Ishikawa (cell line): ENCODE results near the gene GRHPR.

ENCODE experiments used
- CEBPB ChIP-seq: IDR thresholded peaks from 2 replicates; pipeline ENCODE4 v1.6.1; 2012
- CREB1 ChIP-seq: IDR thresholded peaks from 2 replicates; pipeline ENCODE4 v1.6.1; 2012; ENCODE audit warnings: low read depth
- EGR1 ChIP-seq: IDR thresholded peaks from 2 replicates; pipeline ENCODE4 v1.6.1; 2012
- EP300 ChIP-seq: IDR thresholded peaks from 2 replicates; pipeline ENCODE4 v1.6.1; 2012; ENCODE audit warnings: borderline replicate concordance
- FOXM1 ChIP-seq: IDR thresholded peaks from 2 replicates; pipeline ENCODE4 v1.6.1; 2012; ENCODE audit warnings: low read depth, borderline replicate concordance
- MAX ChIP-seq: IDR thresholded peaks from 2 replicates; pipeline ENCODE4 v1.6.1; 2012
- NFIC ChIP-seq: IDR thresholded peaks from 2 replicates; pipeline ENCODE4 v1.6.1; 2012
- RAD21 ChIP-seq: IDR thresholded peaks from 2 replicates; pipeline ENCODE4 v1.6.1; 2012; ENCODE audit warnings: low read depth
- REST ChIP-seq: IDR thresholded peaks from 2 replicates; pipeline ENCODE4 v1.6.1; 2012; ENCODE audit warnings: low read depth, mild to moderate bottlenecking
- TAF1 ChIP-seq: IDR thresholded peaks from 2 replicates; pipeline ENCODE4 v1.6.1; 2012; ENCODE audit warnings: low read depth, mild to moderate bottlenecking
- TCF12 ChIP-seq: IDR thresholded peaks from 2 replicates; pipeline ENCODE4 v1.6.1; 2012; ENCODE audit warnings: low read depth
- TEAD4 ChIP-seq: IDR thresholded peaks from 2 replicates; pipeline ENCODE4 v1.6.1; 2012
- USF1 ChIP-seq: IDR thresholded peaks from 2 replicates; pipeline ENCODE4 v1.6.1; 2012
- YY1 ChIP-seq: IDR thresholded peaks from 2 replicates; pipeline ENCODE4 v1.6.1; 2012; ENCODE audit warnings: low read depth
- ZBTB7A ChIP-seq: IDR thresholded peaks from 2 replicates; pipeline ENCODE4 v1.6.1; 2012; ENCODE audit warnings: low read depth

The GRHPR gene

GRCh38 chr9:37471942-37472684 lies 49.6 kb downstream of the GRHPR start:
- TF ChIP-seq REST (no peak), ZBTB7A (no peak), TAF1 (peak; percentile 29; the same call in 1 of the 2 replicates), EP300 (peak; percentile 78; the same call in 1 of the 2 replicates), EGR1 (no peak), TCF12 (peak; percentile 71), CREB1 (no peak), USF1 (no peak), MAX (peak; percentile 62), NFIC (peak; percentile 57), FOXM1 (peak; percentile 71), TEAD4 (peak; percentile 99), CEBPB (0 out of 2 replicates have a peak, but pooled peaks have one; percentile 44), YY1 (peak; percentile 58), RAD21 (peak; percentile 7; the same call in 1 of the 2 replicates)

- no peak for TF ChIP-seq RAD21
- no peak for TF ChIP-seq TCF12
- no peak for TF ChIP-seq MAX
- no peak for TF ChIP-seq YY1
- TF ChIP-seq CEBPB: no peak
- no peak for TF ChIP-seq NFIC
- TF ChIP-seq ZBTB7A: no peak
- no peak for TF ChIP-seq FOXM1
- no peak for TF ChIP-seq EGR1
- no peak for TF ChIP-seq CREB1
- TF ChIP-seq REST: no peak
- TF ChIP-seq TAF1: no peak
- TF ChIP-seq USF1: no peak
- TF ChIP-seq EP300: no peak
- no peak for TF ChIP-seq TEAD4
Measured at GRCh38 chr9:37474438-37474837, 51.9 kb downstream of the GRHPR start.

GRCh38 chr9:37476930-37477329 lies 54.4 kb downstream of the GRHPR start:
- TF ChIP-seq USF1: no peak
- no peak for TF ChIP-seq TAF1
- TF ChIP-seq RAD21: no peak
- TF ChIP-seq TCF12: no peak
- no peak for TF ChIP-seq MAX
- no peak for TF ChIP-seq CREB1
- no peak for TF ChIP-seq REST
- TF ChIP-seq TEAD4: no peak
- TF ChIP-seq CEBPB: no peak
- no peak for TF ChIP-seq FOXM1
- TF ChIP-seq ZBTB7A: no peak
- TF ChIP-seq EGR1: no peak
- TF ChIP-seq NFIC: no peak
- no peak for TF ChIP-seq YY1
- no peak for TF ChIP-seq EP300
